ENCODE results near the gene XRCC4.

The XRCC4 gene

DNA sequence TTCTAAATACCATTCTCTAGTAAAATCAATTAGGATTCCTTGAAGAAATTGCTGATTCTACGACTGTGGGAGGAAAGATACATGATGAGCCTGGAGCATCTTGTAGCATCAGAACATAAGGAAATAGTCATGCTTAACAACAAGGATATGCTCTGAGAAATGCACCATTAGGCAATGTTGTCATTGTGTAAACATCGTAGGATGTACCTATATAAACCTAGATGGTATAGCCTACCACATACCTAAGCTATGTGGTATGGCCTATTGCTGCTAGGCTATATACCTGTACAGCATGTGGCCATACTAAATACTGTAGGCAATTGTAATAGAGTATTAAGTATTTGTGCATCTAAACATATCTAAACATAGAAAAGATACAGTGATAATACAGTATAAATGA is 316.8 kb downstream of the XRCC4 start:
- no peak for DNase-seq

DNA sequence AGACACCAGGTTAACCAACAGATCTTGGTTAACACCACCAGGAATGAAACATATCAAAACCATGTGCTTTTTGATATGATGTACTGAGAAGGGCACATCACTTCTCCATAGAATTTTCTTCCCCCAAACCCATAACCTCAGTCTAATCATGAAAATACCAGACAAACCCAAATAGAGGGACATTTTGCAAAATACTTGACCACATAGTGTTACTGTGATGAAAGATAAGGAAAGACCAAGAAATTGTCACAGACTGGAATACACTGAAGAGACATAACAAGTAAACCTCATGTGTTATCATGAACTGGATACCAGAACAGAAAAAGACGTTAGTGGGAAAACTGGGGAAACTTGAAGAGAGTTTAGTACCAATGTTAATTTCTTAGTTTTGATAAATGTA is 319.3 kb downstream of the XRCC4 start:
- DNase-seq: no peak

DNA sequence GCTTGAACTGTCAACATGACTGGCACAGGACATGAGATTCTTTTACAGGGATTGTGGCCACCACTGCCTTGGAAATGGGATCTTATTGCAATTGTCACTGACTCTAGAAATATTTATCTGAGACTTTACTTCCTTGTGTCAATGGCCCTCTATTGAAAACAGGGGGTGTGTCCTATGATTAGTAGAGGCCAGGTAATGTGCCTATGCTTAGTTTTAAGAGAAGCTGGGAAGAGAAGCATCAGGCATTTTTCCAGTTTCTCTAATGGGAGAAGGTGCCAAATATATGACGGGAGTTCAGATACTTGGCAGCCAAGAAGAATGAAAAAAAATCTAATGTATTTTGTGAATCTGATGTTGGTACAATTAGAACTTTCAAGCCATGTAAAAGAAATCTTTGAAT is 320.3 kb downstream of the XRCC4 start:
- no peak for DNase-seq

DNA sequence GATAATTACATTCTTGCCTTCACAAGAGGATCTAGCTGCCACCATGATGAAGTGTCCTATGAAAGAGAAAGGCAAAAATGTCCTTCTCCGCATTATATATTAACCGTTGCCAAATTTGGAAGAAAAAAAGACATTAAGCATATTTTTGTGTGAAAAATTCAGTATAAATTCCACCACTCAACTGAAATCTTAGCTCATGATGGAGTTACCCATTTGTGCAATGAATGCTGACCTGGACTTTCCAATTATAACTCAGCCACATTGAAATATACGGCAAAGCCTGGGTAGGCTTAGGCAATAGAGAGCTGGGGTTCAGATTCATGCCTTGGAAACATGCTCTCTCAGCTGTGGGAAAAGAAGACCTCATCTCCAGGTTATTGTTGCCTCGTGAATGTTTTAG is 322.9 kb downstream of the XRCC4 start:
- DNase-seq: no peak

DNA sequence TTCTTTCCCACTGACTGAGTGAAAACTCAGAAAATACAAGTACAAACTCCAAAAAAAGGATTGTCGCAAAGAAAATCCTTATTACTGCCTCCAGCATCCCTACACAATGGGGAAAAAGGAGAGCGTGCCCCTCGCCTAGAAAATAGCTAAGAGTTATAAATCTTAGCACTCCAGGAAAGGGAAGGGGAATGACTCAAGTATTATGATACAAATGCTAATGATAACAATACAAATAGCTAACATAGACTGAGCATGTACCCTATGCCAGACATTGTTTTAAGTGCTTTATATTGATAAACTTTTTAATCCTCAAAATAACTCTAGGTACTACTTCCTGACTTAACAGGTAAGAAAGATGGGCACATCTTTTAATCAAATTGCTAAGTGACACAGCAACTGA is 323.4 kb downstream of the XRCC4 start:
- DNase-seq: no peak

DNA sequence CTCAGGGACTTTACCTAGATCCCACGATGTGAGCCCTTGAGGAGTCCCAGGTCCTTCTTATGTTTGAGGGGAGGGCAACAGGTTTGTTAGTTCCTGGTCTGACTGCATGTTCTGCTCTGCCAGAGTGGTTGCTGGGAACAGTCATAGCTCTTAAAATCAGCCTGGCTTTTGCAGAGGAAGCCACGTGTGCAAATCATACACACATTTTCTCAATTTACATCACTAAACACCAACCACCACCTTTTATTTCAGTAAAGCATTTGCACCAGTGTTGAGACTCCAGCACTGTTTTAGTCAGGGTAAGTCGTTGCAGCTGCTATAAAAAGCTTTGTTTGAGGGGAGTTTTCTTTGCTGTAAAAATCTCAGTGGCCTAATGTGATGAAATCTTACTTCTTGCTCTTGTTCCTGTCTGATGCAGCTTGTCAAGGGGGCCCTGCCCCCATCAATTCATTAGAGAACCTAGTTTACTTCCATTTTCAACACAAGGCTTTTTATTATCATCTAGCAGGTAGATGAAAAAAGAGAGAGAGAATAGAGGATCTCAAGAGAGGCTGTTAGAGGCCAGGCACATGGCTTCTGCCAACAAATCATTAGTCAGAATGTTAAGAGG is 323.9 kb downstream of the XRCC4 start:
- DNase-seq: no peak

DNA sequence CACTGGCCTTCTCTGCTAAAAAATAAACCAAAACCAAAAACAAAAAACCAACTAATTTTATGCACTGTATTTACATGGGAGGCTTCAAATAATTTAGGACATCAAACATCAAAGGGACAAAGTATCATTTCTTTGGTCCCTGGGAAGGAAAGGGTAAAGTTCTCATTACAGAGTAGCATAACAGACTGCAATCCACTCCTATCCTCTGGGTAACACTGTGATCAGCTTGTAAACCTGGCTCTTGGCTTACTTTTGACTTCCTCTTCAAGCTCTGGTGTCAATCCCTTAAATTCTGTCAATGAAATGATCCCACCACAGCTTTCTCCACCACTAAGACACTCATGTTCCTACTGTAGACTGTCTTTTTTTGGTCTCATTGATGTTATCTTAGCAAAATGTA is 324.4 kb downstream of the XRCC4 start:
- DNase-seq: no peak

All from CD4-positive, alpha-beta T cell treated with Interleukin-17A for 1 hour (primary cell).